BE2C (cell line): ENCODE data around the gene ESRRB.

Experiments
- DNase-seq: peaks from one replicate; pipeline ENCODE4 v3.0.0-alpha.2; 2020
- H3K27me3 ChIP-seq: fragments of 250-450 bp; sonication (Bioruptor Pico); 2 replicates; pipeline ENCODE4 v1.5.1; 2020; ENCODE audit warnings: mild to moderate bottlenecking
- H3K36me3 ChIP-seq: fragments of 250-450 bp; sonication (Bioruptor Pico); 2 replicates; pipeline ENCODE4 v1.5.1; 2020; ENCODE audit warnings: mild to moderate bottlenecking
- H3K4me1 ChIP-seq: fragments of 250-450 bp; sonication (Bioruptor Pico); 2 replicates; pipeline ENCODE4 v1.5.1; 2020
- H3K4me3 ChIP-seq: 2 replicates; pipeline ENCODE4 v1.5.1; 2011; ENCODE audit warnings: low read depth, low read length
- H3K9me3 ChIP-seq: fragments of 250-450 bp; sonication (Bioruptor Pico); 2 replicates; pipeline ENCODE4 v1.5.1; 2020
- CTCF ChIP-seq: IDR thresholded peaks from 2 replicates; pipeline ENCODE4 v1.5.1; 2012; ENCODE audit warnings: mild to moderate bottlenecking, low read depth, low read length

The ESRRB gene

GRCh38 chr14:76349993-76350392 lies 25.9 kb upstream of the ESRRB start:
- no peak for DNase-seq
- TF ChIP-seq CTCF = no peak
- Histone ChIP-seq H3K4me3 (no peak overlapping the region), H3K4me1 (peaks cover 4% of the 10 kb centered on the region; the same call in 1 of the 2 replicates), H3K9me3 (no peaks in the 10 kb centered on the region), H3K36me3 (no peaks in the 10 kb centered on the region), H3K27me3 (peaks cover 80% of the 10 kb centered on the region)

- H3K4me1 ChIP-seq = peaks cover 4% of the 10 kb centered on the region; the same call in 1 of the 2 replicates
- H3K36me3 ChIP-seq = no peaks in the 10 kb centered on the region
- H3K9me3 ChIP-seq = no peaks in the 10 kb centered on the region
- no peak overlapping the region for H3K4me3 ChIP-seq
- peaks cover 82% of the 10 kb centered on the region for H3K27me3 ChIP-seq
- no peak for TF ChIP-seq CTCF
- DNase-seq = no peak
Observed at GRCh38 chr14:76350671-76351070, 25.3 kb upstream of the ESRRB start.

GRCh38 chr14:76351941-76352340 lies 24.0 kb upstream of the ESRRB start:
- TF ChIP-seq CTCF = no peak
- Histone ChIP-seq H3K36me3 (no peaks in the 10 kb centered on the region), H3K4me3 (no peak overlapping the region), H3K4me1 (peaks cover 4% of the 10 kb centered on the region; the same call in 1 of the 2 replicates), H3K9me3 (no peaks in the 10 kb centered on the region), H3K27me3 (peaks cover 74% of the 10 kb centered on the region)
- DNase-seq = no peak

- Histone ChIP-seq H3K4me3 (no peak overlapping the region), H3K4me1 (peaks cover 4% of the 10 kb centered on the region; the same call in 1 of the 2 replicates), H3K27me3 (peaks cover 79% of the 10 kb centered on the region), H3K9me3 (no peaks in the 10 kb centered on the region), H3K36me3 (no peaks in the 10 kb centered on the region)
- DNase-seq = peak; percentile 83
- TF ChIP-seq CTCF = peak; percentile 75
Observed at GRCh38 chr14:76352639-76353281, 23.2 kb upstream of the ESRRB start.

GRCh38 chr14:76354310-76354709 lies 21.6 kb upstream of the ESRRB start:
- Histone ChIP-seq H3K4me1 (0 out of 2 replicates have a peak, but pooled peaks cover under 1% of the 10 kb centered on the region), H3K36me3 (no peaks in the 10 kb centered on the region), H3K9me3 (no peaks in the 10 kb centered on the region), H3K4me3 (no peak overlapping the region), H3K27me3 (peaks cover 75% of the 10 kb centered on the region)
- TF ChIP-seq CTCF = no peak
- no peak for DNase-seq

- no peaks in the 10 kb centered on the region for H3K36me3 ChIP-seq
- H3K4me1 ChIP-seq = no peaks in the 10 kb centered on the region
- H3K9me3 ChIP-seq = no peaks in the 10 kb centered on the region
- no peak for DNase-seq
- peaks cover 72% of the 10 kb centered on the region for H3K27me3 ChIP-seq
- TF ChIP-seq CTCF = no peak
- H3K4me3 ChIP-seq = no peak overlapping the region
Observed at GRCh38 chr14:76355771-76356170, 20.2 kb upstream of the ESRRB start.
